Activated naive CD4-positive, alpha-beta T cell treated with anti-CD3 and anti-CD28 coated beads, Interleukin-2, amount 10 ng/mL, durations not matched to agents 7 days and 5 days (primary cell): Measurements from ENCODE around the gene THBS2.

Experiments
- CTCF ChIA-PET: fragments of 350-600 bp; sonication (Branson Sonifier 250); formaldehyde crosslinking; loops from one replicate; lab custom pipeline; 2021; ENCODE audit warnings: antibody characterized with exemption; lab: Charles Lee
- DNase-seq: peaks from one replicate; pipeline ENCODE4 v3.0.0-alpha.2; 2020
- H3K27ac Mint-ChIP-seq: one replicate; pipeline ENCODE4 v1.8.0; 2021; ENCODE audit warnings: mild to moderate bottlenecking, moderate library complexity, mixed read lengths
- H3K27me3 Mint-ChIP-seq: one replicate; pipeline ENCODE4 v1.8.0; 2021; ENCODE audit warnings: mild to moderate bottlenecking, mixed read lengths
- H3K36me3 Mint-ChIP-seq: one replicate; pipeline ENCODE4 v1.8.0; 2021; ENCODE audit warnings: mixed read lengths
- H3K4me1 Mint-ChIP-seq: one replicate; pipeline ENCODE4 v1.8.0; 2021; ENCODE audit warnings: mixed read lengths
- H3K4me3 Mint-ChIP-seq: one replicate; pipeline ENCODE4 v1.8.0; 2021; ENCODE audit warnings: mild to moderate bottlenecking, moderate library complexity, mixed read lengths
- H3K9me3 Mint-ChIP-seq: one replicate; pipeline ENCODE4 v1.8.0; 2021; ENCODE audit warnings: mixed read lengths

Gene THBS2

DNA sequence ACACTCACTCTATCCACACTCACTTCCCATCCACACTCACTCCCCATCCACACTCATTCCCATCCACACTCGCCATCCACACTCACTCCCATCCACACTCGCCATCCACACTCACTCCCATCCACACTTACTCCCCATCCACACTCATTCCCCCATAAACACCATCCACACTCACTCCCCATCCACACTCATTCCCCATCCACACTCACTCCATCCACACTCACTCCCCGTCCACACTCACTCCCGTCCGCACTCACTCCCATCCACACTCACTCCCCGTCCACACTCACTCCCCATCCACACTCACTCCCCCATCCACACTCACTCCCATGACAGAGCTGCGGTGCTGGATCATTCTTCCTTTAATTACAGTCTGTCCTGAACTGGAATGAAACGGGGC is 17.1 kb downstream of the THBS2 start:
- H3K27me3 Mint-ChIP-seq: no peaks in the 10 kb centered on the region
- no peak for DNase-seq
- peaks cover 2% of the 10 kb centered on the region for H3K36me3 Mint-ChIP-seq
- peaks cover 27% of the 10 kb centered on the region for H3K9me3 Mint-ChIP-seq
- no peaks in the 10 kb centered on the region for H3K4me1 Mint-ChIP-seq
- no peak overlapping the region for H3K4me3 Mint-ChIP-seq
- CTCF ChIA-PET: no interaction called here
- no peak overlapping the region for H3K27ac Mint-ChIP-seq

- Mint-ChIP-seq H3K9me3 (peaks cover 30% of the 10 kb centered on the region), H3K36me3 (peaks cover 2% of the 10 kb centered on the region), H3K4me1 (no peaks in the 10 kb centered on the region), H3K27ac (no peak overlapping the region), H3K4me3 (no peak overlapping the region), H3K27me3 (no peaks in the 10 kb centered on the region)
- CTCF ChIA-PET: no interaction called here
- DNase-seq: no peak
These were observed 18.4 kb downstream of the THBS2 start for GRCh38 chr6:169235286-169235685.

GRCh38 chr6:169234634-169235033 is 19.0 kb downstream of the THBS2 start:
- H3K4me1 Mint-ChIP-seq: no peaks in the 10 kb centered on the region
- no peak overlapping the region for H3K27ac Mint-ChIP-seq
- H3K27me3 Mint-ChIP-seq: no peaks in the 10 kb centered on the region
- peaks cover 2% of the 10 kb centered on the region for H3K36me3 Mint-ChIP-seq
- CTCF ChIA-PET: no interaction called here
- no peak for DNase-seq
- no peak overlapping the region for H3K4me3 Mint-ChIP-seq
- peaks cover 30% of the 10 kb centered on the region for H3K9me3 Mint-ChIP-seq

DNA sequence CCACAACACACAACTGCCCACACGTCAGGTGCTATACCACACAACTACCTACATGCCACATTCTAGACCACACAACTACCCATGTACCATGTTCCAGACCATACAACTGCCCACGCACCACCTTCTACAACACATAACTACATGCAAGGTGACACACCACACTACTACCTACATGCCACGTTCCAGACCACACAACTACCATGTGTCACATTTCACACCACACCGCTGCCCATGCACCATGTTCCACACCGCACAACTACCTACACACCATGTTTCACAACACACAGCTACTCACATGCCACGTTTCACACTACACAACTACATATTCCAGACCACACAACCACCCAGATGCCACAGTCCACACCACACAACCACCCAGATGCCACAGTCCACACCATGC is 19.8 kb downstream of the THBS2 start:
- CTCF ChIA-PET: no interaction called here

GRCh38 chr6:169233181-169233580 is 20.5 kb downstream of the THBS2 start:
- no peak overlapping the region for H3K27ac Mint-ChIP-seq
- H3K9me3 Mint-ChIP-seq: peaks cover 30% of the 10 kb centered on the region
- no peaks in the 10 kb centered on the region for H3K4me1 Mint-ChIP-seq
- no peaks in the 10 kb centered on the region for H3K27me3 Mint-ChIP-seq
- CTCF ChIA-PET: no interaction called here
- no peak overlapping the region for H3K4me3 Mint-ChIP-seq
- peaks cover 2% of the 10 kb centered on the region for H3K36me3 Mint-ChIP-seq
- no peak for DNase-seq

More for the DNA sequence above, 19.8 kb downstream of the THBS2 start:
- Mint-ChIP-seq H3K36me3 (peaks cover 2% of the 10 kb centered on the region), H3K4me3 (no peak overlapping the region), H3K4me1 (no peaks in the 10 kb centered on the region), H3K27ac (no peak overlapping the region), H3K27me3 (no peaks in the 10 kb centered on the region), H3K9me3 (peaks cover 30% of the 10 kb centered on the region)
- DNase-seq: no peak

DNA sequence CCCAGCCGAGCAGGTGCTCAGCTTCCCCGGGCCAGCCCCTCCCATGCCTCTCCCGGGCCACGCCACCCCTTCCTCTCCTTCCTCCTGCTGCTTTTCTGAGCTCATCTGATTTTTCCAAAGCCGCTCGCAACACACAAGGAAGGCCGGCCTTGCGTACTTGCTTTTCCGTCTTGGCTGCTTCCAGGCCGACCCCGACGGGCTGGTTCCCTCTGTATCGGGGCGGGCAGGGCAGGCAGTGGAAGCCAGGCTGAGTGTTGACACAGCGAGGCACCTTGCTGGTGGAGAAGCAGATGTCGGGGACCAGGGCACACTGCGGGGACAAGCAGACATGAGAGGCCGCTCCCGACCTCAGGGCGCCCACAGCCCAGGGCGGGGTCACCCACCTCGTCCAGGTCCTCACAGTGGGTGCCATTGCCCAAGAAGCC is 21.1 kb downstream of the THBS2 start:
- CTCF ChIA-PET: no interaction called here
- no peak overlapping the region for H3K4me3 Mint-ChIP-seq
- no peaks in the 10 kb centered on the region for H3K27me3 Mint-ChIP-seq
- no peak overlapping the region for H3K27ac Mint-ChIP-seq
- peaks cover 2% of the 10 kb centered on the region for H3K36me3 Mint-ChIP-seq
- no peak for DNase-seq
- peaks cover 30% of the 10 kb centered on the region for H3K9me3 Mint-ChIP-seq
- H3K4me1 Mint-ChIP-seq: no peaks in the 10 kb centered on the region

DNA sequence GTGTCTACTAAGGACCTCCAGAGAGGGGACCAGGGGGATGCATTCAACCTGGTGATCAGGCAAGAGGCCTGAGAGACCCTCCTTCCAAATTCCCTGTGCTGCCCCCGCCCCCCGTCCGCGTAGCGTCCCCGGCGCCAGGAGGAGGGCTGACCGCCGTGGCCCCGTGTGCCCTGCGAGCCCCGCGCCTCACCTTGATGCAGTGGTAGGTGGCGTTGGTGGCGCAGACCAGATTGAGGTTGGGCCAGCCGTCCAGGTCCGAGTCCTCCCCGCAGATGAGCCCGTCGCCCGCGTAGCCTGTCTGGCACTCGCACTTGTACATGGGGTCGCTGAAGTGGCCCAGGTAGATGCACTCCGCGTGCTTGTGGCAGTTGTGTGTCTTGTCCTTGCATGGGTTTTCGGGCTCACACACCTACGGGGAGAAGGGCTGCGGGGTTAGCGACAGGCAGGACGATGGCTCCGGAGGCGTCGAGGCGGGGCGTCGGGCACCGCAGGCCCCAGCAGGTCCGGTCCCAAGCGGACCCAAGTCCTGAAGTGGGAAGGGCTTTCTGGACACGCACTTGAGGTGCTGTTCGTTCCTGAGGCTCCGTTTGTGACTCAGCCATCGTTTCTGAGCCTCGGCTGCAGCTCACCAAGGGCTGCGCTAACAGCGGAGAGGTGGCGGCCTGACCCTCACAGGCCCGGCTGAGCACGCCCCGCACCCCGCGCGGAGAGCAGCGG is 21.7 kb downstream of the THBS2 start:
- peaks cover 30% of the 10 kb centered on the region for H3K9me3 Mint-ChIP-seq
- H3K4me1 Mint-ChIP-seq: no peaks in the 10 kb centered on the region
- no peak for DNase-seq
- H3K4me3 Mint-ChIP-seq: no peak overlapping the region
- H3K27ac Mint-ChIP-seq: no peak overlapping the region
- no peaks in the 10 kb centered on the region for H3K27me3 Mint-ChIP-seq
- CTCF ChIA-PET: no interaction called here
- peaks cover 2% of the 10 kb centered on the region for H3K36me3 Mint-ChIP-seq

DNA sequence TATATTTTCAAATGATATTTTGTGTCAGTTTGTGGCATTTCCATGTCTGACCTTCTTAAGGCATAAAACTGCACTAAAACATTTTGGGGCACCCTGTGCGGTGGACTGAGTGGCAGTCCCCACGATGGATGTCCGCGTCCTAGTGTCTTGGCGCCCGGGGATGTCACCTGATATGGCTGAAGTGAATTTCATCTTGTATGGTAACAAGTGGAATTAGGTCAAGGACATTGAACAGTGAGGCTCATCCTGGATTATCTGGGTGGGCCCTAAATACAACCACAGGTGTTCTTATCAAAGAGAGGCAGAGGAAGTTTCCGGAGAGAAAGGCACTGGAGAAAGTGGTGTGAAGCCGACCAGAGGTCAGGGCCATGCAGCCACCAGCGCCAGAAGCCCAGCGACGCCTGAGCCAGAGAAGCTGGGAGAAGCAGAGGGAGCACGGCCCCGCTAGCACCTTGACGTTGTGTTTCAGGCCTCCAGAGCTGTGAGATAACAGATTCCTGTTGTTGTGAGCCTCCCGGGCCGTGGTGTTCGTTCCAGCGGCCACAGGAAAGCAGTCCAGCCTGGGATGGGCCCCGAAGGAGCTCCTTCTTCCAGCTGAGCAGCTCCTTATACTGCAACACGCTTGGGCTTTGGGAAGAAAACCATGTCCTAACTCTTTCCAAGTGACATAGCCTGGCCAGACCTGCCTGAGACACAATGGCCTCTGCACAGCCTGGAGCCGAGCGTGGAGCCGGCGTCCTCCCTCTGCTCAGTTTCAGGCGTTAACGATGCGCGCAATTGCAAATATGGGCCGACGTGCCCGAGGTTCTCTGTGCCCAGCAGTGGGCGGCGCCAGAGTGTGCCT is 22.5 kb downstream of the THBS2 start:
- peaks cover 30% of the 10 kb centered on the region for H3K9me3 Mint-ChIP-seq
- CTCF ChIA-PET: no interaction called here
- H3K27me3 Mint-ChIP-seq: no peaks in the 10 kb centered on the region
- H3K4me3 Mint-ChIP-seq: no peak overlapping the region
- H3K27ac Mint-ChIP-seq: no peak overlapping the region
- H3K4me1 Mint-ChIP-seq: no peaks in the 10 kb centered on the region
- peaks cover 2% of the 10 kb centered on the region for H3K36me3 Mint-ChIP-seq
- no peak for DNase-seq

DNA sequence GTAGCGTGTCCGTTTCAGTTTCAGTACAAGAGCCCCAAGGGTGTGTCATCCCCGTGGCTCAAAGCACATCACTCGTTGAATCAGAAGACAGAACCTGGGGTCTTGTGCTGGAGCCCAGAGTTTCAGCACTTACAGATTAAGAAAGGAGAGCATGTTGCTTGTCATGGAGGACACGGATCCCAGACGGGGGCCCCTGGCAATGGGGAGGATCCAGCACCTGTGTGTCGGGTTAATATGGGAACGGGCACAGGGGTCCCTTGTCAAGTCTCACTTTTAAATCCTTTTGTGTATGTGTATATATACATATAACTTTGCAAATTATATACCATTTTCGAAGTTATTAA is 23.4 kb downstream of the THBS2 start:
- Mint-ChIP-seq H3K36me3 (peaks cover 2% of the 10 kb centered on the region), H3K4me1 (no peaks in the 10 kb centered on the region)
- CTCF ChIA-PET: no interaction called here

DNA sequence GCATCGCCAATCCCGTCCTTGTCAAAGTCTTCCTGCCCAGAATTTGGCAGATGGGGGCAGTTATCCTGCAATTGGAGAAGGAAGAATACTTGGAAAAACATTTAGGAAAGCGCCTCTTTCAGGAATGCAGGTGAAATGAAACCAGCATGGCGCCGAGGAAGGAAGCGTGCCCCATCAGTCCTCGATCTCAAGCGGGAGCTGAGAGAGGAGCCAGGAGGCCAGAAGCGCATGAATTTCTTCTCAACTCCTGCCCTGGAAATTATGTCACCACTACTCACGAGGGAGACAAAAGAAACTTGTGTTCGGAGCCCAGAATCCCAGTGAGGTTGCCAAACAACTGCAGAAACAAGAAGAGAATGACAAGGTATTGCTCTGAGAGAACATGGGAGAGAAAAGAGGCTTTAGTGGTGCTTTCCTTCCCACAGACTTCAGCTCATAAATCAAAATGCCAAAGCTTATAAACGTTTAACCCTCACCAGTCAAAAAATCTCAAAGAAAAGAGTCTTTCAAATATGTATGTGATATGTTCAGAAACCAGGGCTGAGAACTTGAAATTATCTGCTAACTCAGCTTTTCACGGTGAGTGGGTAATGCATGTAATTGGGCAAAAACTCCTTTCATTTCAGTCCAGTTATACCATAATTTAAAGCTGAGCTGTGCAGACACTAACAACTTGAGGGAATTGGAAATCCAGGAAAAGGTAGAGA is 23.9 kb downstream of the THBS2 start:
- CTCF ChIA-PET: no interaction called here
- Mint-ChIP-seq H3K9me3 (peaks cover 23% of the 10 kb centered on the region), H3K36me3 (peaks cover 2% of the 10 kb centered on the region), H3K4me3 (no peak overlapping the region), H3K27me3 (no peaks in the 10 kb centered on the region), H3K27ac (no peak overlapping the region), H3K4me1 (no peaks in the 10 kb centered on the region)
- DNase-seq: no peak

More for the DNA sequence above, 23.4 kb downstream of the THBS2 start:
- Mint-ChIP-seq H3K9me3 (peaks cover 26% of the 10 kb centered on the region), H3K27me3 (no peaks in the 10 kb centered on the region), H3K27ac (no peak overlapping the region), H3K4me3 (no peak overlapping the region)
- no peak for DNase-seq

DNA sequence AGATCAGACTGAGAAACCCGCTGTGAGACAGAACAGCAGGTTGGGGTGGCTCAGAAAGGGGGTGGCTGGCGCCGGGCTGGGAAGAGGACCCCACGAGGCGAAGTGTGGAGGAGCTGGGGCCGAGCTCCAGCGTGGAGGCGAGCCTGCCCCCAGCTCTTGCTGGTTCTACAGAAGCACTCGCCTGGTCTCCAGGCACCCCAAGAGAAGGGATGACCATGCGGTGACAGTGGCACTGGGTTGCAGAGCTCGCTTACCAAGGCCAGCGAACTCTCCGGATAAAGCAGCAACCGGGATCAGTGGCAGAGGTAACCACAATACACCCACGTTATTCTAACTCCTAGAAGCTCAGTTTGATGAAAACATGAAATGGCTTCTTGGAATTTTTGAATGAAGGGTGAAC is 26.5 kb downstream of the THBS2 start:
- DNase-seq: no peak
- no peaks in the 10 kb centered on the region for H3K4me1 Mint-ChIP-seq
- CTCF ChIA-PET: no interaction called here
- no peaks in the 10 kb centered on the region for H3K36me3 Mint-ChIP-seq
- no peak overlapping the region for H3K27ac Mint-ChIP-seq
- no peaks in the 10 kb centered on the region for H3K27me3 Mint-ChIP-seq
- H3K9me3 Mint-ChIP-seq: peaks cover 5% of the 10 kb centered on the region
- H3K4me3 Mint-ChIP-seq: no peak overlapping the region

DNA sequence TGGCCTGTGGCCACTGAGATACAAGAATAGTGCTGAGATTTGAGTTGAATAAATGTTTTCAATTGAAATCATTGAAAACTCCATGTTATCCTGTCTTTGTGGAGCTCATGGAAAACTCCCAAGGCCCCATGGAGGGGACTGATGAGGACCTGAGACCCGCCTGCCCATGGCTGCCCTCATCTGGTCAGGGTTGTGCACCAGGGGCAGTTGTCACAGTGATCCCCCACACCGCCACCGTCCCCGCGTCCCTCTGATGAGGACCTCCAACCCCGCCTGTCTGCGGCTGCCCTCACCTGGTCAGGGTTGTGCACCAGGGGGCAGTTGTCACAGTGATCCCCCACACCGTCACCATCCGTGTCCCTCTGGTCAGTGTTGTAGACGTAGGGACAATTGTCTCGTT is 27.8 kb downstream of the THBS2 start:
- DNase-seq: no peak
- CTCF ChIA-PET: no interaction called here
- peaks cover 3% of the 10 kb centered on the region for H3K9me3 Mint-ChIP-seq
- no peak overlapping the region for H3K27ac Mint-ChIP-seq
- H3K27me3 Mint-ChIP-seq: no peaks in the 10 kb centered on the region
- no peaks in the 10 kb centered on the region for H3K4me1 Mint-ChIP-seq
- H3K4me3 Mint-ChIP-seq: no peak overlapping the region
- no peaks in the 10 kb centered on the region for H3K36me3 Mint-ChIP-seq

- no peaks in the 10 kb centered on the region for H3K36me3 Mint-ChIP-seq
- H3K27ac Mint-ChIP-seq: no peak overlapping the region
- no peaks in the 10 kb centered on the region for H3K4me1 Mint-ChIP-seq
- no peak overlapping the region for H3K4me3 Mint-ChIP-seq
- DNase-seq: no peak
- no peaks in the 10 kb centered on the region for H3K27me3 Mint-ChIP-seq
- peaks cover 3% of the 10 kb centered on the region for H3K9me3 Mint-ChIP-seq
- CTCF ChIA-PET: no interaction called here
These were observed 28.5 kb downstream of the THBS2 start for GRCh38 chr6:169225131-169225576.

- CTCF ChIA-PET: no interaction called here
- DNase-seq: no peak
- H3K9me3 Mint-ChIP-seq: peaks cover 3% of the 10 kb centered on the region
- H3K36me3 Mint-ChIP-seq: no peaks in the 10 kb centered on the region
- no peak overlapping the region for H3K27ac Mint-ChIP-seq
- H3K4me1 Mint-ChIP-seq: no peaks in the 10 kb centered on the region
- H3K4me3 Mint-ChIP-seq: no peak overlapping the region
- no peaks in the 10 kb centered on the region for H3K27me3 Mint-ChIP-seq
These were observed 28.9 kb downstream of the THBS2 start for GRCh38 chr6:169224716-169225115.
